Activated T-cell treated with anti-CD3 and anti-CD28 coated beads for 24 hours (primary cell): Measurements from ENCODE around the gene MPC2.
"Not testable (repeated sequence)": the region's sequence is repeated elsewhere in the genome, so short reads cannot be mapped to it uniquely, and the experiment has no call there.

Experiments
- DNase-seq: peaks from one replicate; pipeline ENCODE4 v3.0.0-alpha.2; 2020; ENCODE audit warnings: low read depth

The MPC2 gene

DNA sequence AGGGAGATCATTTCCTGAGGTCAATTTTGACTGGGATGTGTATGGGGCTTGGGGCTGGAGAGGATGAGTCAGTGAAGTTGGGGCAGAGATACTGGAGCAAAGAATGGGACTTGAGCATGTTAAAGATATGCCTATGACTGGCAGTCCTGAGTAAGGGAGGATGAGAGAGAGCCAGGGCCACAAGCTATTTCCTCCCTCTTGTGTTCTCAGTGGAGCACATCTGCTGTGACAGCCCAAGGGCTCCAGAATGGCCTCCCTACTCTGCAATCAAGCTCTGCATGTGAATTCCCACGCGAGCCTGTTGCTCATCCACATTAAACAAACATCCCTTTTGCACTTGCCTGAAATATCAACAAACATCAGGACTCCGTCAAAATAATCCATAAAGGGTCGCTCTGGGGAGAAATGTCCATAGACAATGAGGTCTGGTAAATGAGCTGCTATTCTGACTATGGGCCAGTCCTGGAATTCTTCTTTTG, 32.2 kb downstream of the MPC2 start:
- no peak for DNase-seq

DNA sequence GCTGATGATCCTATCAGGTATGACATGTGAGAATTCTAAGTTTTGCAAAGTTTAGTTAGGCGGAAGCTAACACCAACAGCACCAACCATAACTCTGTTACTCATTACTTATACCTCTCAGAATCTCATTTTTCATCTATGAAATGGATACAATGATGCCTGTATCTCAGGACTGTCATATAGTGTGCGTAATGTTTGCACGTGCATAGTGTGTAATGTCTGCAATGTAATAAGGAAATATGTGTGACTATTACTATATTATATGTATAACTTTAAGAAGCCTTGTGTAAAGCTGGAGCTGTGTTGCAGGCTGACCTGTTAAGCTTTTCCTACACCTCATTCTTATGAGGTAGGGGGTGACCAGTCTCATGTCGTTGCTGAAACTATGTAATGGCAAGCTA, 36.0 kb downstream of the MPC2 start:
- DNase-seq: no peak

DNA sequence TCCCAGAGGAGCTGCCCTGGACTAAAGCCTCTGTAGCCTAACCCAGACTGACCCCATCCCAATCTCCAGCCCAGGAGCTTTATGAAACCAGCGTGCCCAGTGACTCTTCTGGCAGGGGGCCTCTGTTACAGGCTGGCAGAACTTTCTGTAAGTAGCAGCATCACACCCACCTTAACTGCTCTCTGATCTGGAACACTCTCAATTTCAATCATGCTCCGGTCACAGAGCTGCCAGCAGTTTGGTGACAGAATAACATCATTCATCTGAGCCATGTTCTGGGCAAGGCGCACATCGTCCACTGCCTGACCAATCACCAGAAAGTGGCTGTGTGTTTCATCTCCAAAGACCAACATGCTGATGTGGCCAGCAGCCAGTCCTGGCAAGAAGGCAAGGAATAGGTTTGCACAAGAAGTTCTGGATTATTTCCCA, 37.6 kb downstream of the MPC2 start:
- DNase-seq: no peak

DNA sequence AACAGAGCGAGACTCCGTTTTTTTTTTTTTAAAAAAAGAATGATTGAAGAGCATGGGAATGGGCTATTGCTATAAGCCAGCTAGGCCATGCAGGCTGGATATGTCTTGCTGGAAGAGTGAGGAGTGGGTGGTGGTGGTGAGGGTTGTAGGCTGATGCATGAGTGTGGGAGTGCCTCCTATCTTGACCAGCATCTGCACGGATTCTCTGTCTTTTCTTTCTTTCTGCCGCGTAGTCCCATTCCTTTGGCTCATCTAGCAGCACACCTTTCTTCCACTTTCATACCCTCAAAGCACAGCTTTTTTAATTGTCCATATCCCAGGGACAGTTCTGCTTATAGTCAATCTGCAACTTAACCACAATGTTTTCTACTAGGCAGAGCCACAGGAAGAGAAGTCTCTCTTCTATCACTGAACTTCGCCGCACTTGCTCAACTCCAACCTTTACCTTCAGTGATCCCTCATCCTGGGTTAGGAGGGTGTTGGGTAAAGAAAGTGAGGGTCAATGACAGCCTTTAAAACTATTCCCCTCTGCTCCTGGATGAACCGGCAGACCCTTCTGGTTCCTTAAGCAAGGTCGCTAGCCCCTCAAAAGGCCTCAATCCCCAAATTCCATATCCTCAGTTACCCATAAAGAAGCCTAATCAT, 38.2 kb downstream of the MPC2 start:
- no peak for DNase-seq

DNA sequence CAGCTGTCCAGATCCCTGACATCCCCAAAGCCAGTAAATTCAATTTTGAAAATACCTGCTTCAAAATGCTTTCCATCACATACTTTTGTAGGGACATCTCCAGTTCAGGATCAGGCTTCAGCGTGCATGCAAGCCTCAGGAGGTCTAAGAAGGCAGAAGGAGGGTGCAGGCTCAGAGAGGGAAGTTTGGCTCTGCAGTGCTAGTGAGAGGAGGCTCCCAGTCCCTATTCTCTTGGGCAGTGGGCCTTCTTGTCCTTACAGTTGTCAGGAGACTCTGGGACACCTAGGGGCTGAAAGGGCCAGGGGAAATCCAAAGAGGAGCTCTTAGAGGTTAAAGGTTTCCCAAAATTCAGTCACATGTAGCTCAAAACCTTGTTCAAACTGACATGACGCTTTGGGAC, 43.1 kb downstream of the MPC2 start:
- no peak for DNase-seq

DNA sequence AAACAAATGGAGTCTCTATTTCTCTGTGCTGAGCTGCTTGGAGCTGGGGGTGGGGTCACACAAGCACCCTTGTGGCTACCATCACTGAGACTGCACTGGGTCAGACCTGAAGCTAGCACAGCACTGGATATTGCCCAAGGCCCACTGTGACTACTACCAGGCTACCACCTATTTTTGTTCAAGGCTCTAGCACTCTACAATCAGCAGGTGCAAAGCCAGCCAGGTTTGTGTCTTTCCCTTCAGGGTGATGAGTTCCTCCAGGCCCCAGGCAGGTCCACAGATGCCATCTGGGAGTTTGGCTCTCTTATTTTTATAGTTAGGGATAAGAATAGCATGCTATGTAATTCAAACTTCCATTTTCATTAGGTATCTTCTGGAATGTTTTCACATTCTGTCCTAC, 46.5 kb downstream of the MPC2 start:
- DNase-seq: no peak

DNA sequence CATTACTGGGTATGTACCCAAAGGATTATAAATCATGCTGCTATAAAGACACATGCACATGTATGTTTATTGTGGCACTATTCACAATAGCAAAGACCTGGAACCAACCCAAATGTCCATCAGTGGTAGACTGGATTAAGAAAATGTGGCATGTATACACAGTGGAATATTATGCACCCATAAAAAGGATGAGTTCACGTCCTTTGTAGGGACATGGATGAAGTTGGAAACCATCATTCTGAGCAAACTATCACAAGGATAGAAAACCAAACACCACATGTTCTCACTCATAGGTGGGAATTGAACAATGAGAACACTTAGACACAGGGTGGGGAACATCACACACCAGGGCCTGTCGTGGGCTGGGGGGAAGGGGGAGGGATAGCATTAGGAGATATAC, 49.7 kb downstream of the MPC2 start:
- not testable (repeated sequence) for DNase-seq

DNA sequence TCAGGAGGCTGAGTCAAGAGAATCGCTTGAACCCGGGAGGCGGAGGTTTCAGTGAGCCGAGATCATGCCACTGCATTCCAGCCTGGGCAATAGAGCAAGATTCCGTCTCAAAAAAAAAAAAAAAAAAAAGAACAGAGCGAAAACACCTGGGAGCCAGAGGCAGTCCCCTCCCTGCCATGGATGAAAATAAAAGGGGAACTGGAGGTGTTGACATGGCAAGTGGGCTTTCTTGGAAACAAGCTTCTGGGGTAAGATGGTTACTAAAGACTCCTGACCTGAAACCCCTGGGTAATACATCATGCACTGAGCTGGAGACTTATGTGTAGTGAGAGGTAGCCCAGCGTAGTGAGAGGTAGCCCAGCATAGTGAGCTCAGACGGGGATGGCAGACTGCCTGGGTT, 54.5 kb downstream of the MPC2 start:
- DNase-seq: no peak

DNA sequence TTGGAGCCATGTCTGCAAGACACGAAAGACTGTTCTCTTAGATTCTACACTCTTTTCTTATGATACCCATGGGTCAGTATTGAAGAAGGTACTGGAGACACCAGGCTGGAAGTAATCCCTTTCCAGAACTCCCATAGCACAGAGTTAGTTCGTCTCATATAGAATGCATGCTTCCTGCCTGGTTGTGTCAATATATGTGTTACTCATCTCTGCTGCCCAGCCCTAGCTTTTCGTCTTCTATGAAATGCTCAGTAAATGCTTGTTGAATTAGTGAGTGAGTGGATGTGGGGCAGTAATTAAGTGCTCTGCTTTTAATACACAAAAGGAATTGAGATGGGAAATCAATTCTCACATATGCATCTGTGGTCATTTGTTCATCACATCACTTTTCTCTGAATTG, 55.1 kb downstream of the MPC2 start:
- no peak for DNase-seq

DNA sequence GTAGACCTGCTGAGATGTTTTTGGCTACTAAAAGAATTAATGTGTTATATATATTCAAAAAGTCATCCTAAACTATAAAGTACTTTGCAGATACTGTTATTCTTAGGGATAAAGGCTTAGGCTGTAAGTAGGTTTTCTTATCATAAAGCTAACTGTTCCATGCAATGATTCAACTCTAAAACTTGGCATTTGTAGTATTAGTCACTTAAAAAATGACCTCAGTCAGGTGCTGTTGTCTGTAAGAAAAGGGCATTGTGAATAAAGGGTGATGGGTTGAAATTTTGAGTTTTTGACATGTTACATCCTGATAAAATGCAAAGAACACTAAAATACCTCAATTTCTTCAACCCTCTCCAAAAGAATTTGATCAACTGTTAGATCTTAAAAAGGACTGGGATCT, 55.8 kb downstream of the MPC2 start:
- no peak for DNase-seq

DNA sequence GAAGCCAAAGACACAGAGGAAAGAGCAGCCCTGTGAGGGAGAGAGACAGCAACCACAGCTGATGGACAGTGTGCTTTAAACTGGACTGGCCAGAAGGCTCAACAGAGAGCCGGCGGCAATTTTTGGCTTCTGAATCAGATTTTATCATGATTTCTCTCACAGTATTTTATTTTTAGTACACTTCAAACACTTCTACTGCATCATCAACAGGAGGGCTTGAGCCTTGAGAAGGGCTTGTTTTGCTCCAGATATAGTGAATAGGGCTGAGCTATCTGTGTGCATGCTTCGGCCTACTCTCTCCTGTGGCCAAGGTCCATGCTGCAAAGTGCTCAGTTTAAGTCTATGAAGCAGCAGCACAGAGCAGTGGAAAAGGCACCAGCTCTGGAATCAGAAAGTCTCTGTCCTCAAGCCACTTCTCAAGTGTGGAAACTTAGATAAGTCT, 56.3 kb downstream of the MPC2 start:
- DNase-seq: no peak

DNA sequence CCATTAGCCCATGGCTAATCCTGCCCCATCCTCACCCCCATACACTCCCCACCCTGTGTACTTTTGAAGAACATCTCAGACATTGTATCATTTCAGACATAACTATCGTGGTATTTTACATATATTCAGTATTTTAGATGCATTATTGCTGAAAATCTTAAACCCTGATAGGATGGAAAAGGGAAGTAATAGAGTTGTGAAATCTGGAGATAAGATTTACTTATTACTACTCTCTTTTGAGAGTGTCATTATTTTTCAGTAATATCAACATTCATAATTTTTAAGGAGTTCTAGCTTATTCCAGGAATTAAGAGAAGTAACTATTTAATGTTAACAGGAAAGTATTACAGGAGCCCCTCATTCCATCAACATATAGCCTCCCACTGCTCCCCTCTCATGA, 57.4 kb downstream of the MPC2 start:
- DNase-seq: no peak

DNA sequence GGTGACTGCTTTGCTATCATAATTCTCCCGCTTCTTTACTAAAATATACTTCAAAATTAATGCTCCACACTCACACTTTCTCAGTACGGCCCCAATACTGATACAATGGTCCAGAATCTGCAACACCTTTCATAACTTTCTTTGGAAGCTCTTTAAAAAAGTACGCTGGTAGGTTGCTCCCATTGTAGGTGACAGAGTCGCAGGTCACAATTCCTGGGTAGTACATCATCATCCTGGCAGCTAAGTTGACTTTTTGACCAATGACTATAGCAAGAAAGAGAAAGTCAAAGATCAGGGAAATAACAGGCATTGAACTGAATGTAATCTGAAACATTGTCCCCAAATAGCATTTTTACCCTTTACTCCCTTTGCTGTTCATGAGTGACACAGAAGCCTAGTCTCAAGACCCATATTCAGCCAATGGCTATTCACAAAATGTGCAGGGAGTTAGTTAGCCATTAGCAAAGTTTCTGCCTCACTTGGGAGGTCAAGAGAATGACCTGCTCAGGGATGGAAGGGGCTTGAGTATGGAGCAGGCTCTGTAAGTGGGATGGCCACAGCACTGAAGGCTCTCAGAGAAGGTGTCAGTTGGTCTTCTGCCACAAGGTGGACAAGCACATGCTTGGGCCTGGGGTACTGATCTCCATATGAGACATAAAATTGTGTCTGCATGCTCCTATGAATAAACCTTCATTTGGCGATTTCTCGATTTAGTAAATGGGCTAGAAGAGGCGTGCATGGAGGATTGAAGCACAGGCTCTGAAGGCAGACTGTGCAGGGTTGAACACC, 58.3 kb downstream of the MPC2 start:
- DNase-seq: no peak

DNA sequence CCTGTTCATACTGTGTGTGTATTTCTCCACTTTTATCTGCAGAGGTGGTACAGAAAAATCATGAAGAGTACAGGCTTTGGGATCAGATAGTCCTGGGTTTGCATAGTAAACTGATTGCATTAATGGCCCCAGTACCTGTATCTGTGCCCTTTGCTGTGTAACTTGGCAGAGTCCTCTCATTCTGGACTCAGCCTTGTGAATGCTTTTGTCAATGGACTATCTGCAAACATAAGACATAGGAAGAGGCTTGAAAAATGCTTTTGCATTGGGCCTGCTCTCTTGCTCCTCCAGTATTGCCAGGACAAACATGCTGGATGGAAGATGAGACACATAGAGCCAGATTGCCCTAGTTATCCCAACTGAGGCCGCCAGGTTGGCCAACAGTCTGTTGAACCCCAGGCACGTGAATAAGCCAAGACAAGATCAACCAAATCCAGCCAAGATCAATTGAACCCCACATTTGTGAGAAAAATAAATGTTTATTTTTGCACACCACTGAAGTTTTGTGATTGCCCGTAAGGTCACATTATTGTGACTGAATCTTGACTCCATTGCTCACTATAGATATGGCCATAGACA, 60.2 kb downstream of the MPC2 start:
- DNase-seq: no peak

DNA sequence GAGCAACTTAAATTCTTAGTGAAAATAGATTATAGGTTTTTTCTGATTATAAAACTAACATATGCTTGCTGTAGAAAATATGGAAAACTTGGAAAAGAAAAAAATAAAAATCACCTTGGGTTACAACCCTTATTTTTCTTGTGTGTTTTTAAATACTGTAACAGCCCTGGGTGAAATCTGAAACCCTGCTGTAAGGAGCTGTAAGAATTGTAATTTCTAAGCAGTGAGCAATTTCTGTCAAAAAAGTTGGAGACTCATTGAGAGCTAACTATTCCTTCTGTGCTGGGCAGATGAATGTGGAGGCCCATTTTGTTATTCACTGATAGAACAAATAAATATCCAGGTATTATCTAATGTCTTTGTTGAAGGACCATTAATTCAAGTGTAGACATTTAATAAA, 65.5 kb downstream of the MPC2 start:
- no peak for DNase-seq

DNA sequence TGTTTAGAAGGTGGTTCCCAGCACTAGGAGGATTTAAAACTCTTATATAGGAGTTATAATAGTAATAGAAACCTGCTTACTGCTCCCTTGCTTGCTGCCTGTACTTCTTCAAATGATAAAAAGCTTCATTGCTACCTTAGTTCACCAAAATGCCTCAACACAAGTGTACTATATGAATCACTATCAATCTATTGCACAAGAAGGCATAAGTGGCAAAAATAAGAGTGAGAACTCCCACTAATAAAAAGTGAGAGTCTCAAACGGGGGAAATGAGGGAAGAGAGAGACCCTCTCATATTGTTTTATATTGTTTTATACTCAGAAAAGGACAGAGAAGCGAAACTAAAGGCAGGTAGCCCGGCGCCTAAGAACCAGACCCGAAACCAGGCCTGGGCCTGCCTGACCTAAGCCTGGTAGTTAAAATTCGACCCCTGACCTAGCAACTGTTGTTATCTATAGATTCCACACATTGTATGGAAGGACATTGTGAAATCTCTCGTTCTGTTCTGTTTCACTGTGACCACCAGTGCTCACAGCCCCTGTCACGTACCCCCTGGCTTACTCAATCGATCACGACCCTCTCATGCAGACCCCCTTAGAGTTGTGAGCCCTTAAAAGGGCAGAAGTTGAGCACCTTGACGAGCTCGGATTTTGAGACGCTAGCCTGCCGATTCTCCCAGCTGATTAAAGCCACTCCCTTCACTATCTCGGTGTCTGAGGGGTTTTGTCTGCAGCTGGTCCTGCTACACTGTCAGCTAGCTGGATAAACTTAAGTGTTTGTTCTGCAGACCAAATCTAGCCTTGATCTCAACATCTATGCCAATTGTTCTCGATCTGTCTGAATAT, 67.5 kb downstream of the MPC2 start:
- DNase-seq: not testable (repeated sequence)

DNA sequence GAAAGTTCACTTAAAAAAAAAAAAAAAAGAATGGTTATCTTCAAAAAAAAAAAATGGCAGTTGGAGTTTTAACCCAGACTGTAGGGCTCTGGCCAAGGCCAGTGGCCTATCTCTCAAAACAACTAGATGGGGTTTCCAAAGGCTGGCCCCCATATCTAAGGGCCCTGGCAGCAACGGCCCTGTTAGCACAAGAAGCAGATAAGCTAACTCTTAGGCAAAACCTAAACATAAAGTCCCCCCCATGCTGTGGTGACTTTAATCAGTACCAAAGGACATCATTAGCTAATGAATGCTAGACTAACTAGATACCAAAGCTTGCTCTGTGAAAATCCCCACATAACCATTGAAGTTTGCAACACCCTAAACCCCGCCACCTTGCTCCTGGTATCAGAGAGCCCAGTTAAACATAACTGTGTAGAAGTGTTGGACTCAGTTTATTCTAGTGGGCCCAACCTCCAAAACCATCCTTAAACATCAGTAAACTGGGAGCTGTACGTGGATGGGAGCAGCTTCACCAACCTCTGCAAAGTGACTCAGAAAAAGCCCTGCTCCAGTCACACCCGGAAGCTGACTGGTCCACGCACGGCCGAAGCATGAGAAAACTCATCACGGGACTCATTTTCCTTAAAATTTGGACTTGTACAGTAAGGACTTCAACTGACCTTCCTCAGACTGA, 70.0 kb downstream of the MPC2 start:
- DNase-seq: not testable (repeated sequence)
